SH-SY5Y (cell line): ENCODE data around the gene TP63.

Source experiments
- GATA2 ChIP-seq: IDR thresholded peaks from 2 replicates; pipeline ENCODE4 v1.6.1; 2011; ENCODE audit warnings: mild to moderate bottlenecking, low read depth, low read length
- GATA3 ChIP-seq: IDR thresholded peaks from 2 replicates; pipeline ENCODE4 v1.6.1; 2011; ENCODE audit warnings: low read depth, mild to moderate bottlenecking, low read length, moderate library complexity

The TP63 gene

DNA sequence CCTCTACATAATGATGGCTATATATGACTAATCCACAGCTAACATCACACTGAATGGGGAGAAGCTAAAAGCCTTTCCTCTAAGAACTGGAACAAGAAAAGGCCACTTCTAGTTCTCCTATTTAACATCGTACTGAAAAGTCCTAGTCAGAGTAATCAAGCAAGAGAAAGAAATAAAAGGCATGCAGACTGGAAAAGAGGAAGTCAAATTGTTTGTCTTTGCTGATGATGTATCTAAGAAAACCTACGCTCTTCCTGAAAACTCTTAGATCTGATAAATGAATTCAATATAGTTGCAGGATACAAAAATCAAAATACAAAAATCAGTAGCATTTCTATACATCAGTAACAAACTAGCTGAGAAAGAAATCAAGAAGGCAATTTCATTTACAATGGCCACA, 116.9 kb downstream of the TP63 start:
- no peak for TF ChIP-seq GATA2
- TF ChIP-seq GATA3: no peak

GRCh38 chr3:189754356-189754755, 123.2 kb downstream of the TP63 start:
- TF ChIP-seq GATA2 (no peak), GATA3 (no peak)

DNA sequence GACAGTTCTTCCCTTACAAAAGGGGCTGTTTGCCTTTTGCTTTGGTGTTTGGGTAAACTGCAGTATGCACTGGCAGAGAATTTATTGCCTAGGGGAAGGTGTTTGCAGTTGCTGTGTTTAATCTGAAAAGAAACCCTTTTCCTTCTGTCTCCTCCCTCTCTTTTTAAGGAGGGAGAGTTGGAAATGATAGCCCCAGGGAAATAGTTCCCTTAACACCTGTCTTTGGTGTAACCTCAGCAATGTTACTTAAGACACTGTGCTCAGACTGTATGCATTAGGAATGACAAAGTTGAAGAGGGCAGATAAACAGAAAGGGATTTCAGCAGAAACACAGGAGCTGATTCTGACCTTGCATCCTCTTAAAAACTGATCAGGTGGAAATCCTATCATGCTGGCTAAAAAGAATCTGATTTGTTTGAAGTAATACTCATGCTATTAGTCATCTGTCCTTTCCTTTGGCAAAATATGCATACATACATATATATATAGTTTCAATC, 125.4 kb downstream of the TP63 start:
- TF ChIP-seq GATA2 (no peak), GATA3 (no peak)

GRCh38 chr3:189758186-189758585, 127.0 kb downstream of the TP63 start:
- no peak for TF ChIP-seq GATA3

DNA sequence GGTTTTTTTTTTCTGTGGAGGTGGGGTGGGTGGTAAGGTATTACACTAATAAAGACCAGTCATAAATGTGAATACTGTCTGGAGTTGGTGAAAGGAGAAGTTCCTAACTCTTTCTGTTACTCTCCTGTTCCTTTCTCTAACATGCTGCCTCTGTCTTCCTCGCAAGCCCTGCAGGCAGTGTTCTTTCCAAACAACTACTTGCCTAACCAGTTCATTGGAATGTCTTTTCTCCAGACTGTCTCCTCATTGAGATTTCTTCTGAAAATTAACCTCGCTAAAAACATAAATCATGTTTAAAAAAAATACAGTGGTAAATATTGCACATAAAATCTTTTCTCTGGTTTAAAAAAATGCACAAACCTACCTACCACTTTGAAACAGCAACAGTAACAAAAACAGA, 135.2 kb downstream of the TP63 start:
- TF ChIP-seq GATA3: no peak
- no peak for TF ChIP-seq GATA2

DNA sequence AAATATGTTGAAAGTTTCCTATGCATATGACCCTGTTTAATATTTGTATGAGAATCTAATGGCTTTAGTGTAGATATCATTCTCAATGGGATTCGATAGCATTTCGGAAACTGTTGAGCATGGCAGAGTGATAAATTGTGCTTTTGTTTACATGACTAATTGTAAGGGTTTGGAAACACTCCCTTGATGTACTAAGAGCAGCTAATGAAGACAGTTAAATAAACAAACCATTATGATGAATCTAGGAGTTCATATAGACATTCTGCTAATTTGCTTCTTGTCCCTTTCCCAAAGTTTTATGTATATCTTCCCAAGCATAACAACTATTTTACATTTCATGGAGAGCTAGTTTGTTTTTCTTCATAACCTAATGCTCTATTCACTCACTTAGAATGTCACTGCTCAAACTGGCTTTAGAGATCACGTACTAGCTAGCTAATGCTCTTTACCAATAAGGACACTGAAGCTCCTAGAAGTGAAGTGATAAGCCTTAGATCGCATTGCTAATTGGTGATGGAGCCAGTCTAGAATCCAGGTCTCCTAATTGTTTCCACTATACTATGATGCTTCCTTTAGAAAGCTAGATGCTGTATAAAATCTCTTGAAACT, 140.8 kb downstream of the TP63 start:
- TF ChIP-seq GATA3 (no peak), GATA2 (no peak)

DNA sequence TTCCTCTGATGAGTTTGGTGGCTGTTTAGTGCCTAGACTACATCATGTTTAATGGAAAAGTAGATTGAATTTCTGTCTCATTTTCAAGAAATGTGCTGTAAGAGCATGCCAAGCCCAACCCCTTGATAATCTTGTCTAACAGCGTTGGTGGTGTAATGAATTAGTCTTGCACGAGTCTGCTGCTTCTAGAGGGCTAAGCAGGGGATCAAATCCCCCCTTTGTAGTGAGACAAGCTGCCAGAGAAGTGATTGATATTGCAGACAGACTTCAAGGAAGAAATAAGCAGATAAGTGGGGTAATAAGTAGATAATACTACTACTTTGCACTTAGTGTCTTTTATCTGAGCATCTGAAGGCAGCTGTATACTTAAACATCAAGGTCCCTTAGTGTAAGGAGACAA, 141.4 kb downstream of the TP63 start:
- TF ChIP-seq GATA2 (no peak), GATA3 (no peak)

DNA sequence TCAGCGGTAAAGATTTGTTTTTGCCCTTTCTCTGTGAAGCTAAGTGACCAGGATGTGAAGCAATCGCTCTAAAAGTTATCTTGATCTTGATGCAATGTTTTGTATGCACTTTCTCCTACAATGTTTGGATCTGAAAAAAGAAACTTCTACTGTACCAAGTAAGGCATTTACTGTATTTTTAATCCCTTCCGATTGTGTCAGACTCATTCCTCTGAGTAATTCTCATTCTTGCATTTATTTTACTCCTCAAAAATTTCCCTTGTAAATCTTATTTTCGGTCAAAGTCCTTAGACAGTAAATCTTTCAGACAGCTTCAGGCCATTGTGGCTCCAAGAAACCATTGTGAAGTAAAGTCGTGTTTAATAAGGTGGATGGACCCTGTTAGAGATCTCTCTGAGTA, 141.9 kb downstream of the TP63 start:
- no peak for TF ChIP-seq GATA2
- no peak for TF ChIP-seq GATA3

DNA sequence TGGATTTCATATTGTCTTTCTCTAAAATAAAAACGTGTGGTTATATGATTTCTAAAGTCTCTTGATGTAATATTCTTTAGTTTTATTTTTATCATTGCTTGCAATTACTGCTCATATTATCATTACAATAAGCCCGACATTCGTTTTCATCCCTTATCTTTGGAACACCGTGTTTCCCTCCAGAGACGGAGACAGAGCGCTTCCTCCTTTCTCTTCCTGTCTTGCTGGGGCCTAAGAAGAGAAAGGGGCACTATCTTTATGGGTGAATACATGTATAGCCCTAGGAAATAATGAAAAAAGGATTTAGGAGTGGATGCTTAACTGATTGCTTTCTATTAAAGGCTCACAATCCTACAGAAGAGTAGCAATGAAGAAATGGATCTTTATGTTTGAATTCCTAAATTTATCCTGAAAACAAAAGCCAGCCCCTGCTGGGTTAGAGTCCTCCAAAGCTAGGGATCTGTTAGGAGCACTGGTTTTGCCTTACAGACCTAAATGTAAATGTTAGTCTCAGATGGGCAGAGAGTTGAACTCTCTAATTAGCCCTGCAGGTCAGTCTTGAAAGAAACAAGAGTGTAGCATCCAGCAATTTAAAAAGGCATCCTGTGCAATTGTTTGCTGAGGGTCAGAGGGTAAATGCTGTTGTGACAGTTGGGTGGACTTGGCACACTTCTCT, 145.1 kb downstream of the TP63 start:
- TF ChIP-seq GATA2 (no peak), GATA3 (no peak)

DNA sequence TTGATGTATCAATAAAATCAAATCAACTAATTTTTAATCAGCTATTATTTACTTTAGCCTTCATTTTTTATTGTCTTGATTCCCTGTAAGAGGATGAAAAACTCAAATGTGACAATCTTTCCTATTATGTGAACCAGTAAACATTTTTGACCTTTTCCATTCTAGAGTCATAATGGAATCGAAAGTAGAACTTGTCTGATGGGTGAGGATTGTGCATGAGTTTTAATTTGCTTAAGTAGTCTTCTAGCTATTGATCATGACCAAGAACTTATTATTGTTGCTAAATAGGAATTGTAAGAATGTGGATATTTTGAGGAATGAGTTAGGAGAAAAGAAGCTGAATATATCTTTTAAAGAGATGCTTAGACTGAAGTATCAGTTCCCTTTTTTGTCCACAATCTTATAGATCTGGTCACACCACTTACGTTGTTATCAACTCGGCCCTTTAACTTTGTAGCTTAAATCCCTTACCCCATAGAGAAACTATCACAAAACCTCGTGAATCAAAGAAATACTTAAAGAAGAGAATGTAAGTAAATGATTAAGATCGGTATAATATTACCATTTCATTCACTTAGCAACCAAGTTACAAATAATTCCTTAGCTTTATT, 147.3 kb downstream of the TP63 start:
- TF ChIP-seq GATA3 (no peak), GATA2 (no peak)

DNA sequence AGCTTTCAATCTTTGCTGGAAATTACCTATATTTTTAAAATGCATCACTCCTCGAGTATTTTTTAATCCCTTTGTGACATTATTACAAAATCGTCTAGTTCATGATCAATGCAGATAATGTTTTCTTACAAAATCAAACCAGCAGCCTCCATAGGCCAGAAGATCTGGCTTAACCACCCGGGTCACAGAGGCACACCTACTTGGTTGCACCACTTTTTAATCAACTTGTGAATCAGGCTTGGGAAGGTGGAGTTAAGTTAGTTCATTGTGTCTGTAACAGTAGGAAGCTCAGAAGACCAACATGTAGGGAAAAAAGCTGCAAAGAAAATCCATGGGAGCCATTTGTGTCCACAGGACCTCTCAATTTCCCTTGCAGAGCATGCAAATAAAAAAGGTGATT, 148.0 kb downstream of the TP63 start:
- TF ChIP-seq GATA3: no peak

GRCh38 chr3:189780546-189781270, 149.5 kb downstream of the TP63 start:
- TF ChIP-seq GATA3 (no peak), GATA2 (no peak)

DNA sequence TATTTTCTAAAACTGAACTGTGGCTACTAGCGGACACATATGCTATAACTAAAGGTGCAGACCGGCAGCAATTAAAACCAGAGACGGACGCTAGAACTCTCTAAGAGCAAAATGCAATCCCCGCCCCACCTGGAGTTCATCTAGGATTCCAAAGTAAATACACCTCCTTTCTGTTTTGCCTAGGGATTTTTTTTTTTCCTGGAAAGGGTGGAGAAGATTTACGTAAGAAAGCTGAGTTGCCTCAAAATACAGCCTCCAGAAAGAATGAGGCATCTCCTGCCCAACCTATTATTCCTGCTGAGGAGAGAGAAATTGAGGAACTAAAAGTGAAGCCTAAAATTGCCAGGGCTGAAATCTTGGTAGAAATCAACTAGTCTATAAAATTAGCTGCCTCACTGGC, 150.2 kb downstream of the TP63 start:
- no peak for TF ChIP-seq GATA2
- no peak for TF ChIP-seq GATA3

DNA sequence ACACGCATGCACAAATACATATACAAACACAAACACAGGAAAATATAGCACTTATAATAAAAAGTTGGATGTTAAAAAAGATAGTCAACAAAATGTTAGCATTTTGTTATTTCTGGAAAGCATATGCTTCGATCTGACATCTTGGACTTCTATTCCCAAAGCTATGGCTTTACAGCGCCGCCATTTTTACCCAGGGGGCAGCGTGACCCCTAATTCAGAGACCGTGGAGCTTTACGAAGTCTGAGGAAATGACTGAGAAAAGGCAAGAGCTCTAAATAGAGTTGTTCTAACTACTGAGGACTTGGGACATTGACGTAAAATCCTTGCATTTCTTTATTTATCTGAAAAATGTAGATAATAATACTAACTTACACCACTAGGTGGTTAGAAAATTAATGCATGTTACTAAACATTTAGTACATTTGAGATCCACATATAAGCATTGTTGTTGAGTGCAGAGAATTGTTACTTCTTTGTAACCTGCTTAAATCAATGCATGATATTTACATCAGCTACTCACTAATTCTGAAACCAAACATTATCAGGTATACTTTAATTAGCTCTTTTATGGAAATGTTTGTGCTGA, 155.4 kb downstream of the TP63 start:
- TF ChIP-seq GATA2 (no peak), GATA3 (no peak)
